Liver (tissue), 9 donors: ENCODE measurements around the gene RNF183. TPM values are rescaled to one million over a fixed set of nuclear protein-coding genes. Genes with fewer than 3 reads are reported as not detected.

Experiments
- DNase-seq: peaks from one replicate; pipeline ENCODE4 v3.0.0-alpha.2; 2017; ENCODE audit warnings: low spot score
- H3K27ac ChIP-seq, 2 donors: one replicate each; pipeline ENCODE4 v1.7.0; 2013; ENCODE audit warnings: inconsistent platforms in 2 of 2, low read length in 2 of 2, control low read depth in 1 of 2, low read depth in 1 of 2, mild to moderate bottlenecking in 1 of 2
- H3K27me3 ChIP-seq, 4 donors: one replicate each; pipeline versions ENCODE4 v1.6.1 to v1.7.0; 2013; ENCODE audit warnings: low read length in 3 of 4, inconsistent platforms in 1 of 4, mild to moderate bottlenecking in 1 of 4, moderate library complexity in 1 of 4; ENCODE audit not compliant: control insufficient read depth in 4 of 4, insufficient read depth in 4 of 4
- H3K36me3 ChIP-seq, 4 donors: one replicate each; pipeline versions ENCODE4 v1.6.1 to v1.7.0; 2013; ENCODE audit warnings: low read length in 3 of 4, mild to moderate bottlenecking in 3 of 4, low read depth in 1 of 4, moderate library complexity in 1 of 4; ENCODE audit not compliant: control insufficient read depth in 4 of 4, insufficient read depth in 3 of 4
- H3K4me1 ChIP-seq, 4 donors: one replicate each; pipeline versions ENCODE4 v1.6.1 to v1.7.0; 2013; ENCODE audit warnings: low read length in 3 of 4, mild to moderate bottlenecking in 3 of 4, moderate library complexity in 1 of 4; ENCODE audit not compliant: control insufficient read depth in 4 of 4, insufficient read depth in 4 of 4
- H3K4me3 ChIP-seq, 3 donors: one replicate each; pipeline versions ENCODE4 v1.6.1 to v1.7.0; 2013; ENCODE audit warnings: low read length in 3 of 3, control low read depth in 1 of 3, low read depth in 1 of 3, mild to moderate bottlenecking in 1 of 3
- H3K9ac ChIP-seq, 2 donors: one replicate each; pipeline ENCODE4 v1.7.0; 2013; ENCODE audit warnings: low read length in 2 of 2, mild to moderate bottlenecking in 2 of 2, moderate library complexity in 2 of 2, control low read depth in 1 of 2, low read depth in 1 of 2
- H3K9me3 ChIP-seq, 4 donors: one replicate each; pipeline versions ENCODE4 v1.6.1 to v1.7.0; 2013; ENCODE audit warnings: low read length in 3 of 4; ENCODE audit not compliant: control insufficient read depth in 4 of 4
- EGR1 ChIP-seq, 2 donors: IDR thresholded peaks; 2 replicates each; pipeline ENCODE4 v1.6.1; 2016 to 2018; ENCODE audit warnings: antibody characterized with exemption in 2 of 2, low read depth in 2 of 2
- FOXA1 ChIP-seq: IDR thresholded peaks from 2 replicates; pipeline ENCODE4 v1.6.1; 2016; ENCODE audit warnings: antibody characterized with exemption
- FOXA2 ChIP-seq: IDR thresholded peaks from 2 replicates; pipeline ENCODE4 v1.6.1; 2016; ENCODE audit warnings: antibody characterized with exemption
- GABPA ChIP-seq, 2 donors: IDR thresholded peaks in 1 of 2; conservative IDR thresholded peaks in 1 of 2; 2 replicates each; pipeline ENCODE4 v1.6.1; 2016; ENCODE audit warnings: antibody characterized with exemption in 2 of 2, mild to moderate bottlenecking in 1 of 2, moderate library complexity in 1 of 2
- HNF4A ChIP-seq, 2 donors: conservative IDR thresholded peaks; 2 replicates each; pipeline ENCODE4 v1.6.1; 2016; ENCODE audit warnings: antibody characterized with exemption in 2 of 2, mild to moderate bottlenecking in 2 of 2
- HNF4G ChIP-seq: IDR thresholded peaks from 2 replicates; pipeline ENCODE4 v1.6.1; 2016; ENCODE audit warnings: antibody characterized with exemption
- JUND ChIP-seq, 2 donors: IDR thresholded peaks; 2 replicates each; pipeline ENCODE4 v1.6.1; 2016; ENCODE audit warnings: antibody characterized with exemption in 2 of 2
- NR2F2 ChIP-seq: IDR thresholded peaks from 2 replicates; pipeline ENCODE4 v1.6.1; 2016; ENCODE audit warnings: antibody characterized with exemption
- RAD21 ChIP-seq, 2 donors: IDR thresholded peaks; 2 replicates each; pipeline ENCODE4 v1.6.1; 2016; ENCODE audit warnings: antibody characterized with exemption in 2 of 2, mild to moderate bottlenecking in 2 of 2
- RXRA ChIP-seq, 2 donors: IDR thresholded peaks; 2 replicates each; pipeline ENCODE4 v1.6.1; 2017 to 2018; ENCODE audit warnings: antibody characterized with exemption in 2 of 2, mild to moderate bottlenecking in 1 of 2
- SP1 ChIP-seq: IDR thresholded peaks from 2 replicates; pipeline ENCODE4 v1.6.1; 2018; ENCODE audit warnings: antibody characterized with exemption, mild to moderate bottlenecking
- TAF1 ChIP-seq: conservative IDR thresholded peaks from 2 replicates; pipeline ENCODE4 v1.6.1; 2016; ENCODE audit warnings: antibody characterized with exemption, mild to moderate bottlenecking
- YY1 ChIP-seq: IDR thresholded peaks from 2 replicates; pipeline ENCODE4 v1.6.1; 2016; ENCODE audit warnings: antibody characterized with exemption, mild to moderate bottlenecking
- WGBS: extraction: QIAGEN DNeasy Blood & Tissue Kit; methylation state at CpG from one replicate; pipeline ENCODE4 v1.1.7; 2013; 5-methylcytosine and 5-hydroxymethylcytosine counted together
- polyA plus RNA-seq, 2 donors: library from polyadenylated mRNA; stranded (reverse) in 1 of 2; unstranded in 1 of 2; fragments of 200-250 nt in 1 of 2; fragments of >200 nt in 1 of 2; fragmentation: Nextera tagmentation in 1 of 2; extraction: Ambion mirVana in 1 of 2; gene quantifications; one replicate each; pipeline versions ENCODE4 v1.2.1 to v1.2.3, GENCODE V29; 2013 to 2015
- total RNA-seq, 2 donors: library from RNA; depleted of rRNA; stranded (reverse); fragments of >200 nt; gene quantifications; one replicate each; pipeline ENCODE4 v1.2.3, GENCODE V29; 2014
- TF ChIP-seq, protein P1 (sequence below): fragments of 150-350 bp; IDR thresholded peaks from 2 replicates; pipeline ENCODE4 v1.5.1; 2017; ENCODE audit warnings: improper control_type of control experiment, low read depth, low read length; ENCODE audit not compliant: missing input control
- TF ChIP-seq, protein P2 (sequence below): IDR thresholded peaks from 2 replicates; pipeline ENCODE4 v1.6.1; 2016; ENCODE audit warnings: antibody characterized with exemption, mild to moderate bottlenecking
- TF ChIP-seq, protein P3 (sequence below): IDR thresholded peaks from 2 replicates; pipeline ENCODE4 v1.6.1; 2016; ENCODE audit warnings: antibody characterized with exemption
- TF ChIP-seq, protein P4 (sequence below): IDR thresholded peaks from 2 replicates; pipeline ENCODE4 v1.6.1; 2016; ENCODE audit warnings: antibody characterized with exemption
- TF ChIP-seq, protein P5 (sequence below): IDR thresholded peaks from 2 replicates; pipeline ENCODE4 v1.6.1; 2016; ENCODE audit warnings: antibody characterized with exemption
- donor health status: healthy.
- donor health status: healthy.
- donor health status: healthy.
- donor health status: healthy.
- donor health status: healthy.

Gene RNF183
- total and polyA plus RNA-seq, 4 donors = 0.07 TPM; not detected in 3

DNA sequence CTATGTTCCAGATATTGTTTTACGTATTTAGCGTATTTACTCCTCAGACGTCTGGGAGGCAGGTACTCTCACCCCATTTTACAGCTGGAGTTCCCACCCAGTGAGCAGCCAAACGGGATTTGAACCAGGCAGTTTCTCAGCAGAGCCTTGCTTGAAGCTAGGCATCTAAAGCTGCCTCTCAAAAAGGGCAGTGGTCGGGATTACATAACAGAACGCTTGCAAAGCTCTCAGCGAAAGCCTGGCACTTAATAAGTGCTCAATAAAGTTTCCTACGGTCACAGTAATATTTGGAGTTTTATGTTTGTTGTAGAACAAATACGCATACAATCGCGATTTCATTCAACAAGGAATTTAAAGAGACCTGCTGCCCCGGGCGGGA lies 45.9 kb upstream of the RNF183 start (continued):
- TF ChIP-seq HNF4A (conservative IDR thresholded peaks at IDR 0.05) (no peak), TAF1 (no peak), SP1 (no peak), FOXA1 (no peak), EGR1 (IDR thresholded peaks at IDR 0.05; ENCODE audit: low read depth in 2 of 2) (no peak)

DNA sequence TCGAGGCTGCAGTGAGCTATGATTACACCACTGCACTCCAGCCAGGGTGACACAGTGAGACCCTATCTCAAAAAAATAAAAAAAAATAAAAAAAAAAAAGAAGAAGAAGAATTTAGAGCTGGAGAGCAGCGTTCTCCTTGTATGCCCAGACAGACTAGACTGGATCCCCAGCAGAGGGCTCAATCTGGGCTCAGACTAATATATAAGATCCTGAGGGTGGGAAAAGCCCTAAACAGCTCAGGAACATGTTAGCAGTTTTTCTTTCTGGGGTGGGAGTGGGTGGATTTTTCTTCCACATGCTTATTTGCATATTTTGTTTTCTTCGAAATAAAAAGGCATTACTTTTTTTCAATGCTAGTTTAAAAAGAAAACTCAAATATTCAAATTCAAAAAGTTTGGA lies 45.3 kb upstream of the RNF183 start:
- H3K9me3 ChIP-seq = no peaks in the 10 kb centered on the region
- no peak for TF ChIP-seq NR2F2
- TF ChIP-seq HNF4G = no peak
- no peak for TF ChIP-seq EGR1 (IDR thresholded peaks at IDR 0.05; ENCODE audit: low read depth in 2 of 2)
- TF ChIP-seq RXRA (IDR thresholded peaks at IDR 0.05) = no peak
- TF ChIP-seq TAF1 = no peak
- TF ChIP-seq, protein P1, sequence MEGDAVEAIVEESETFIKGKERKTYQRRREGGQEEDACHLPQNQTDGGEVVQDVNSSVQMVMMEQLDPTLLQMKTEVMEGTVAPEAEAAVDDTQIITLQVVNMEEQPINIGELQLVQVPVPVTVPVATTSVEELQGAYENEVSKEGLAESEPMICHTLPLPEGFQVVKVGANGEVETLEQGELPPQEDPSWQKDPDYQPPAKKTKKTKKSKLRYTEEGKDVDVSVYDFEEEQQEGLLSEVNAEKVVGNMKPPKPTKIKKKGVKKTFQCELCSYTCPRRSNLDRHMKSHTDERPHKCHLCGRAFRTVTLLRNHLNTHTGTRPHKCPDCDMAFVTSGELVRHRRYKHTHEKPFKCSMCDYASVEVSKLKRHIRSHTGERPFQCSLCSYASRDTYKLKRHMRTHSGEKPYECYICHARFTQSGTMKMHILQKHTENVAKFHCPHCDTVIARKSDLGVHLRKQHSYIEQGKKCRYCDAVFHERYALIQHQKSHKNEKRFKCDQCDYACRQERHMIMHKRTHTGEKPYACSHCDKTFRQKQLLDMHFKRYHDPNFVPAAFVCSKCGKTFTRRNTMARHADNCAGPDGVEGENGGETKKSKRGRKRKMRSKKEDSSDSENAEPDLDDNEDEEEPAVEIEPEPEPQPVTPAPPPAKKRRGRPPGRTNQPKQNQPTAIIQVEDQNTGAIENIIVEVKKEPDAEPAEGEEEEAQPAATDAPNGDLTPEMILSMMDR = no peak
- TF ChIP-seq JUND (IDR thresholded peaks at IDR 0.05) = no peak
- no peak for TF ChIP-seq YY1
- no peak for TF ChIP-seq HNF4A (conservative IDR thresholded peaks at IDR 0.05)
- TF ChIP-seq, protein P2, sequence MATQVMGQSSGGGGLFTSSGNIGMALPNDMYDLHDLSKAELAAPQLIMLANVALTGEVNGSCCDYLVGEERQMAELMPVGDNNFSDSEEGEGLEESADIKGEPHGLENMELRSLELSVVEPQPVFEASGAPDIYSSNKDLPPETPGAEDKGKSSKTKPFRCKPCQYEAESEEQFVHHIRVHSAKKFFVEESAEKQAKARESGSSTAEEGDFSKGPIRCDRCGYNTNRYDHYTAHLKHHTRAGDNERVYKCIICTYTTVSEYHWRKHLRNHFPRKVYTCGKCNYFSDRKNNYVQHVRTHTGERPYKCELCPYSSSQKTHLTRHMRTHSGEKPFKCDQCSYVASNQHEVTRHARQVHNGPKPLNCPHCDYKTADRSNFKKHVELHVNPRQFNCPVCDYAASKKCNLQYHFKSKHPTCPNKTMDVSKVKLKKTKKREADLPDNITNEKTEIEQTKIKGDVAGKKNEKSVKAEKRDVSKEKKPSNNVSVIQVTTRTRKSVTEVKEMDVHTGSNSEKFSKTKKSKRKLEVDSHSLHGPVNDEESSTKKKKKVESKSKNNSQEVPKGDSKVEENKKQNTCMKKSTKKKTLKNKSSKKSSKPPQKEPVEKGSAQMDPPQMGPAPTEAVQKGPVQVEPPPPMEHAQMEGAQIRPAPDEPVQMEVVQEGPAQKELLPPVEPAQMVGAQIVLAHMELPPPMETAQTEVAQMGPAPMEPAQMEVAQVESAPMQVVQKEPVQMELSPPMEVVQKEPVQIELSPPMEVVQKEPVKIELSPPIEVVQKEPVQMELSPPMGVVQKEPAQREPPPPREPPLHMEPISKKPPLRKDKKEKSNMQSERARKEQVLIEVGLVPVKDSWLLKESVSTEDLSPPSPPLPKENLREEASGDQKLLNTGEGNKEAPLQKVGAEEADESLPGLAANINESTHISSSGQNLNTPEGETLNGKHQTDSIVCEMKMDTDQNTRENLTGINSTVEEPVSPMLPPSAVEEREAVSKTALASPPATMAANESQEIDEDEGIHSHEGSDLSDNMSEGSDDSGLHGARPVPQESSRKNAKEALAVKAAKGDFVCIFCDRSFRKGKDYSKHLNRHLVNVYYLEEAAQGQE = no peak
- TF ChIP-seq, protein P3, sequence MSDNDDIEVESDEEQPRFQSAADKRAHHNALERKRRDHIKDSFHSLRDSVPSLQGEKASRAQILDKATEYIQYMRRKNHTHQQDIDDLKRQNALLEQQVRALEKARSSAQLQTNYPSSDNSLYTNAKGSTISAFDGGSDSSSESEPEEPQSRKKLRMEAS = no peak
- TF ChIP-seq FOXA2 = no peak
- TF ChIP-seq SP1 = no peak
- TF ChIP-seq GABPA (IDR thresholded peaks at IDR 0.05 in 1 of 2, conservative IDR thresholded peaks at IDR 0.05 in 1 of 2) = no peak
- no peak for TF ChIP-seq RAD21 (IDR thresholded peaks at IDR 0.05)
- no peak for TF ChIP-seq FOXA1
- TF ChIP-seq, protein P4, sequence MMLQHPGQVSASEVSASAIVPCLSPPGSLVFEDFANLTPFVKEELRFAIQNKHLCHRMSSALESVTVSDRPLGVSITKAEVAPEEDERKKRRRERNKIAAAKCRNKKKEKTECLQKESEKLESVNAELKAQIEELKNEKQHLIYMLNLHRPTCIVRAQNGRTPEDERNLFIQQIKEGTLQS = no peak
- TF ChIP-seq, protein P5, sequence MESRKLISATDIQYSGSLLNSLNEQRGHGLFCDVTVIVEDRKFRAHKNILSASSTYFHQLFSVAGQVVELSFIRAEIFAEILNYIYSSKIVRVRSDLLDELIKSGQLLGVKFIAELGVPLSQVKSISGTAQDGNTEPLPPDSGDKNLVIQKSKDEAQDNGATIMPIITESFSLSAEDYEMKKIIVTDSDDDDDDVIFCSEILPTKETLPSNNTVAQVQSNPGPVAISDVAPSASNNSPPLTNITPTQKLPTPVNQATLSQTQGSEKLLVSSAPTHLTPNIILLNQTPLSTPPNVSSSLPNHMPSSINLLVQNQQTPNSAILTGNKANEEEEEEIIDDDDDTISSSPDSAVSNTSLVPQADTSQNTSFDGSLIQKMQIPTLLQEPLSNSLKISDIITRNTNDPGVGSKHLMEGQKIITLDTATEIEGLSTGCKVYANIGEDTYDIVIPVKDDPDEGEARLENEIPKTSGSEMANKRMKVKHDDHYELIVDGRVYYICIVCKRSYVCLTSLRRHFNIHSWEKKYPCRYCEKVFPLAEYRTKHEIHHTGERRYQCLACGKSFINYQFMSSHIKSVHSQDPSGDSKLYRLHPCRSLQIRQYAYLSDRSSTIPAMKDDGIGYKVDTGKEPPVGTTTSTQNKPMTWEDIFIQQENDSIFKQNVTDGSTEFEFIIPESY = no peak
- H3K36me3 ChIP-seq = no peaks in the 10 kb centered on the region
- 90% methylated on average over 3 of the region's 3 CpGs for WGBS
- H3K4me1 ChIP-seq = peaks cover 7 to 11% (median 9%) of the 10 kb centered on the region in 4 donors
- no peak overlapping the region for H3K4me3 ChIP-seq
- H3K9ac ChIP-seq = no peak overlapping the region
- no peak for DNase-seq
- no peak overlapping the region for H3K27ac ChIP-seq
- no peaks in the 10 kb centered on the region for H3K27me3 ChIP-seq
